Middle frontal gyrus (tissue), 1 donor: ENCODE results near the gene CDC42EP5.
"Not testable (repeated sequence)": the region's sequence is repeated elsewhere in the genome, so short reads cannot be mapped to it uniquely, and the experiment has no call there.

Source experiments
- DNase-seq: peaks from one replicate; pipeline ENCODE4 v3.0.0-alpha.2; 2015; ENCODE audit warnings: low spot score; ENCODE audit errors: extremely low spot score

CDC42EP5 gene

DNA sequence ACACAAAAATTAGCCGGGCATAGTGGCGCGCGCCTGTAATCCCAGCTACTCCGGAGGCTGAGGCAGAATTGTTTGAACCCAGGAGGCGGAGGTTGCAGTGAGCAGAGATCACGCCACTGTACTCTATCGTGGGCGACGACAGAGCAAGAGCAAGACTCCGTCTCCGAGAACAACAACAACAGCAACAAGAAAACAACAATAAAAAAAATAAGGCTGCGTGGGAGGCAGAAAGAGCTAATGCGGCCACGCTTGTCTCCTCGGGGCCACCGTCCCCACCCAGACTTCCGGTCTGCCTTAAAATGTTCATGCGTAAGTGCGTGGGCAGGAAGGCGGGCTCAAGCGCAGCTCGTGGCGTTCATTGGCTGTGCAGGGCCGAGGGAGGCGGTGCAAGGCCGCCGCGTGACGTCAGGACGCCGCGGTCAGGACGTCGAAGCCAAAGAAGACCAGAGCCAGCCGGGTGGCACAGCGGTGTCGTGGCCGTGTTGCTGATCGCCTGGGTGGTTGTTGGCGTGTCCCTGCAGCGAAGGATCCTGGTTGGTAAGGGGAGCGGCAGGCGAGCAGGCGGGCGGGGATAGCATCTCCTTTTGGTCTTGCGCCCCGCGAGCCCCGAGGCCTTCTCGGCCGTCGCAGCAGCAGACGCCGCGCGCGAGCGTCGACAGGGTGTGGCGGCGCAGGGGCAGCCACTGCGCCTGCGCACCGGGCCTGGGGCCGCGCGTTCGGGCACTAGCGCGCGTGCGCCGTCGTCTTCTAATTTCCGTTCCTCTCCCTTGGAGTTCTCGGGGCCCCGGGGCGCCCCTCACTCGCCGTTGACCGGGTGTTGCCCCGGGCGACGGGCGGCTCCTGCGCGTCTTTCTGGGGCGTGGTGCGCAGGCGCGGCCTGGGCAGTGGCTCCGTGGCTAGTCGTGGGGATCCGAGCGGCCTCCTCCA is 24.1 kb downstream of the CDC42EP5 start, which contains the start of gene LENG8:
Gene LENG8 (plus strand): TSS at position 426 of the 927 bp plus-strand sequence. CDS start 2,146 bp downstream, outside the sequence.
- DNase-seq: peak; percentile 99

DNA sequence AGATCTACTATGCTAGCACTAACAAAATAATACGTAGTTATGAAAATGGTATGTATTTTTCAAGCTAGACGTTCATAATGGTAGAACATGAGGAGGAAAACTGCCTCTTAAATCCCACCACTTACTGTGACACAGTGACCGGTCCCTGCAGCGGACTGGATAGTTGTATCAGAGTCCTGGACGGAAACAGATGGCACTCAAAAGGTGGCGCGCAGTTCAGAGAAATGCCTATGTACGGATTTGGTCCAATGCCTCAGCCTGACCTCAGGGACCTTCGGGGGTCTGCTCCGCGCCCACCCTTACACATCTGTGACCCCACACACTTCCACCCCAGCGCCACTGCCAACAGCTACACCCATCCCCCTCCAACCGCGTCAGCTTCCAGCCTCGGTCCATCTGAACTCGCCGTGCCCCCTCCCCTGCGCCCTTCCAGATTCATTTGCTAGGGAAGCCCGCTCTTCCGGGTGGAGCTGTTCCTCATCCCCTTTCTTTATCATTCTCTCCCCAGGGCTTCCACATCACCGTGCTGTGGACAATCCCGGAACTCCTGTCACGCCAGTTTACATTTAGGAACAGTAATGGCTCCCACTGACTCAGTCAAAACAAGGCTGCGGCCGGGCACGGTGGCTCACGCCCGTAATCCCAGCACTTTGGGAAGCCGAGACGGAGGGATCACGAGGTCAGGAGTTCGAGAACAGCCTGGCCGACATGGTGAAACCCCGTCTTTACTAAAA is 24.9 kb downstream of the CDC42EP5 start:
- DNase-seq: no peak

DNA sequence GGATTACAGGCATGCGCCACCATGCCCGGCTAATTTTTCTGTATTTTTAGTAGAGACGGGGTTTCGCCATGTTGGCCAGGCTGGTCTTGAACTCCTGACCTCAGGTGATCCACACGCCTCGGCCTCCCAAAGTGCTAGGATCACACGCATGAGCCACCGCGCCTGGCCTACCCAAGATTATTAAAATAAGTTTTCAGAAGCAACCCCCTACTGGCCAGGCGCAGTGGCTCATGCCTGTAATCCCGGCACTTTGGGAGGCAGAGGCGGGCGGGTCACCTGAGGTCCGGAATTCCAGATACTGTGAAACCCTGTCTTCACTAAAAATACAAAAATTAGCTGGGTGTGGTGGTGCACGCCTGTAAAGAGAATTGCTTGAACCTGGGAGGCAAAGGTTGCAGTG is 26.7 kb downstream of the CDC42EP5 start:
- not testable (repeated sequence) for DNase-seq

DNA sequence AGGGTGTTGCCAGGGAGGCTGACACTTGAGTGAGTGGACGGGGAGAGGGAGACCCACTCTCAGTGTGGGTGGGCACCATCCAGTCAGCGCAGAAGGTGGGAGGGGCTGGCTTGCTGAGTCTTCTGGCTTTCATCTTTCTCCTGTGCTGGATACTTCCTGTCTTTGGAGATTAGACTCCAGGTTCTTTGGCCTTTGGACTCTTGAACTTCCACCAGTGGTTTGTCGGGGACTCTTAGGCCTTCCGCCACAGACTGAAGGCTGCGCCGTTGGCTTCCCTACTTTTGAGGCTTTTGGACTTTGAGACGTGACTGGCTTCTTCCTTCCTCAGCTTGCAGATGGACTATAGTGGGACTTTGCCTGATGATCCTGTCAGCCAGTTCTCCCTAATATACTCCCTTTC is 28.4 kb downstream of the CDC42EP5 start:
- DNase-seq: no peak

DNA sequence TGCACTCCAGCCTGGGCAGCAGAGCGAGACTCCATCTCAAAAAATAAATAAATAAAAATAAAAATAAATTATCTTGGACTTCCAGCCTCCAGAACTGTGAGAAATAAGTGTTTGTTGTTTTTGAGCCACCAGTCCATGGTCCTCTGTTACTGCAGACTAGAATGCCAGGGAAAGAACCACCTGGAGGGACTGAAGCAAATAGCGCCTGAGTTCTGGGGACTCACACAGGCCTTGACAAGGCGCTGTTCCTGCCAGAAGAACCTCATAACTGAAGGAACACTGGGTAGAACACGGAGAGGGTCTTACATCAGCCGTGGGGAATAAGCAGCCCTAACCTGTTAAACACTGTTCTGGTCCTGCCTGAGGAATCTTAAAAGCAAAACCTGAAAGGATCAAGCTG is 32.5 kb downstream of the CDC42EP5 start:
- no peak for DNase-seq

DNA sequence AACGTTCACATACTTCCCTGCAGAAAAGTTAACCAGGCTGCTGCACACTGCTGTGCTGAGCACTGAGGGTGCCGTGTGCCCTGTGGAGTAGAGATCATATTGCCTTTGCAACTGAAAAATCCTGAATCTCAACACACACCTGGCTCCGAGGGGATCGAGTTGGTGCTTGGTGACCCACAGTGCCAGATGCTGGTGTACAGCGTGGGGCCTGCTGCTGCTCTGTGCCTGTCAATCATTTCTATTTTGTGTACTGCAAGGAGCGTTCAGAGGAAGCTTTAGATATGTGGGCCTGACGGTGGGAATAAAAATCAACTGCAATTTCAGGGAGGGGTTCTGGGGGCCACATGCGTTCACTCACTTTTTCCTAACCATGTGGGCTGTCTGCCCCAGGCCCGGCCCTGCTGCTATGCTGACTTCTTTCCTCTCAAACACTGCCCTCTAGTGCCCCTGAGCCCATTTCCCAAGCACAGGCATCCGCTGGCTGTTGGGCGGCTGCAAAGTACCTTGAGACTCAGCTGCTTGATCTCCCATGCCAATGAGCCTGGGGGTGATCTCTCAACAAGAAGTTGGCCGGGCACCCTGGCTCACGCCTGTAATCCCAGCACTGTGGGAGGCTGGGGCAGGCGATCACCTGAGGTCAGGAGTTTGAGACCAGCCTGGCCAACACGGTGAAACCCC is 33.8 kb downstream of the CDC42EP5 start:
- DNase-seq: peak; percentile 68

DNA sequence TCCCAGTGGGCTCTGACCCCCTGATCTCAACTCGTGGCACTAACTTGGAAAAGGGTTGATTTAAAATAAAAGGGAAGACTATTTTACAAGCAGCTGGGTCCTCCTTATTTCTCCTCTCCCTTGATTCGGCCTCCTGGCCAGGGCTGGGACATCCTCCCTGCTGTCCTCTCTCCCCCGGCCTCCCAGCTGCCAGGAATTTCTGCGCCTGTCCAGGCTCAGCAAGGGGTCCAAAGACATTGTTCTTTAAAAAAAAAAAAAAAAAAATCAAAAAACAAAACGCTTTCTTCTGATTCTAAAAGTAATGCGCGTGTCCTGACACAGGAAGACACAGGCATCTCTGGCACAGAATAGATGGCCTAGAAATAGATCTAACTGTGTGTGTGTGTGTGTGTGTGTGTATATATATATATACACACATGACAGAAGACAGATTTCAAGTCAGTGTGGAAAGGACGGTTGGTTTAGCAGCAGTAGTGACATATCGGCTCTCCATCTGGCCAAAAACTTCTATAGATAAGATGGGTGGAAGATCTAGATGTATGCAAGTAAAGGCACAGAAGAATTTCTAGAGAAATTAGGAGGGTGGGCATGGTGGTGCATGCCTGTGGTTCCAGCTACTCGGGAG is 36.4 kb downstream of the CDC42EP5 start:
- no peak for DNase-seq

DNA sequence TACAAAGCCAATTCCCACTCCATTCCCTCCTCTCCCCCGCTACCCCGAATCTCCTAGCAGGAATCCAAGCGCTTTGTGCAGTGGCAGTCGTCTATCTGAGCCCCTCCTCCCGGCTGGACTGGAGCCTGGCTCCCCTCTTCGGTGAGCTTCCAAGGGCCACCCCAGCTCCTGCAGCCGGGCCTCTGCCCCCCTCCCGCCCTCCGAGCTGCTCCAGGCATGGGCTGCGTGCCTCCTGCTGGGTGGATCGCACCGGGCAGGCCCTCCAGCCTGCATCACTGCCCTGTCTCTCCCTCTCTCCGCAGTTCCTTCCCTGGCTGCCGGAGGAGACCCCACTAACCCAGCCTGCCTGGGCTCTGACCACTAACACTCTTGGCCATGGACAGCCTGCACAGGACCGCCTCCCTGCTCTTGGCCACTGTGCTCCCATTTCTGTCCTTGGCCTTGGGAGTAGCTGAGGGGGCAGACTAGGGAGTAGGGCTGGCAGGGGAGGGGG is 37.0 kb downstream of the CDC42EP5 start:
- no peak for DNase-seq

DNA sequence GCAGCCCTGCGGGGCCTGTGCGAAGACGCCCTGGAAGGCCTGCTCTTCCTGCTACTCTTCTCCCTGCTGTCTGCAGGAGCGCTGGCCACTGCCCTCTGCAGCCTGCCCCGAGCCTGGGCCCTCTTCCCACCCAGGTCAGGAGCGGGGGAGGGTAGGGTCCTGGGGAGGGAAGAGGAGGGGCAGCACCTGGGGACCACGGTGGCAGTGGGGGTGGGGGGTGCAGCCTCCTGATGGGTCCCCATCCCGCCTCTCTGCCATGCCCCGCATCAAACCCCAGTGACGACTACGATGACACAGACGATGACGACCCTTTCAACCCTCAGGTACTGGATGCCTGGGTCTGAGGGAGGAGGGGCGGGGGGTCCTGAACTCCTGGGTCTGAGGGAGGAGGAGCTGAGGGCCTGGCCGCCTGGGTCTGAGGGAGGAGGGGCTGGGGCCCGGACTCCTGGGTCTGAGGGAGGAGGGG is 37.5 kb downstream of the CDC42EP5 start:
- no peak for DNase-seq

DNA sequence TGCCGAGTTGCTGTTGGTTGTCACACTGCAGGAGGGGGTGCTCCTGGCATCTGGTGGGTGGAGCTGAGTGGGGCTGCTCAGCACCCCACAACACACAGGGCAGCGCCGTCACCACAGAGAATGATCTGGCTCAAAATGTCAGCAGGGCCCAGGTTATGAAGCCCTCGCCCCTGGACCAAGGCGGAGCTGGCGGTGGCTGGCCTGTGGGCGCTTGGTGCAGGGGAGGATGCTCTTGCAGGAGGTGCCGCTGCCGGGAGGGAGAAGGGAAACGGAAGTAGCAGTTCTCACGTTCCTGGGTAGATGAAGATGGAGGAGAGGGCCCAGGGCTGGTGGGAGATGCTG is 38.3 kb downstream of the CDC42EP5 start:
- DNase-seq: no peak

DNA sequence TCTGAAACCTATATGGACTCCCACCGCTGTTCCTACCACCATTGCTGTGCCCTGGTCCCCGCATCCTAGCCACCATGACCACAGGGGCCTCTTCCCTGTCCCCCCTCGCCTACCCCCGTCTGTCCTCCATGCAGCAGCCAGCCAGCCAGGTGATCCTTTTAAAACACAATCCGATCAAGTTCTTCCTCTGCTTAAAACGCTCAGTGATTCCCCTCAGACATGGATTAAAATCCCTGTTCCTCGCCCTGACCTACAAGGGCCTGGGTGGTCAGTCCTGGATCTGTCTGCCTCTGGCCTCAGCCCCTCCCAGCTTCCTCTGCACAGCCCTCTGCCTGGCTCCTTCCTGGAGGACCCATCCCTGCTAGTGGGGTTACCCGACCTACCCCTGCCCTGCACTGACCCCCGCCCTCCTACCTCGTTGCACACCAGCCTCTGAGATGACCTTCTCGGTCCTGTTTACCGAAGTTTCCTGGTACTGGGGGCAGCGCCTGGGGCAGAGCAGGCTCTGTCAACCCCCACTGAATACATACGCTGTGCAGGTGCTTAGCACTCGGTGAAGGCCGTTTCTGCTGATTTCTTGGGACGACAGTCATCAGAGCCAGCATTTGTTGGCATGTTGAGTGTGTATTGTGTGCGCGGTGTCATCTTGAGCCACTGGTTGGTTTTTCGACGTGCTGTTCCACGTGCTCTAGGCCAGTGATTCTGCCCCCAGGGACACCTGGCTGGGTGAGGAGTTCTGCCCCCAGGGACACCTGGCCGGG is 38.8 kb downstream of the CDC42EP5 start:
- no peak for DNase-seq

DNA sequence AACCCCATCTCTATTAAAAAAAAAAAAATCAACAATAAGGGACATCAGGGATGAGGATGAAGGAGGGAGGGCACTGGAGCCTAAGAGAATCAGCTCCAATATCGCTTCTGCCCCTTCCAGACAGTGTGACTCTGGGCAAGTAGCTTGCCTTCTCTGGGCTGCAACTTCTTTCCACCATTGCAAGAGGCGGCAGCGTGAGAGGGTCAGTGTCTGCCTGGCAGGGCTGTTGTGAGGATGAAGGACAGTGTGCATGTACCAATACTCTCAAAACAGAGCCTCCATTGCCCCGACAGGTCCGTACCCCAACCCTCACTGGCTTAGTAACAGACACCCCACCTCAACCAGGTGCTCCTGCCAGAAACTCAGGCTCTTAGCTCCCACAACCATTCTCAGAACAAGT is 39.4 kb downstream of the CDC42EP5 start:
- no peak for DNase-seq

DNA sequence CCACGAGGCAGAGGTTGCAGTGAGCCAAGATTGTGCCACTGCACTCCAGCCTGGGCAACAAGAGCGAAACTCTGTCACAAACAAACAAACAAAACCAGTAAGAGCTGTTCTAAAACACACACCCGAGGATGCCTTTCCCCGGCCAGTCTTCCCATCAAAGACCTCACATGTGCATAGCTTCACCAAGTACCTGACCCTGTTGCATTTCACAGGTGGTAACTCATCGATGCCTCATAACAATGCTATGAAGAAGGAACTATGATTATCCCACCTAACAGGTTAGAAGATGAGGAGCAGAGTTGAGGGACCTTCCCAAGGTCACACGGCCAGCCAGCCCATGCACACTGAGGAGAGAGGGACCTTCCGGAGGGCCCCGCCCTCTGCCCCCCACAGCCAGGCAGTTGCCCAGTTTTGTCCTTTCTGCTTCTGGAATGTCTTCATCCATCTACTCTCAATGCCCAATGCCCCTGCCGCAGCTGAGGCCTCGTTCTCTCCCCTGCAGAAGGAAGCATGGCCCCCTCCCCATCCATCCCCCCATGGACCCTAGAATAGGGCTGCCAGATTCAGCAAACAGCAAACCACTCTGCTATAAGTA is 40.9 kb downstream of the CDC42EP5 start:
- no peak for DNase-seq

DNA sequence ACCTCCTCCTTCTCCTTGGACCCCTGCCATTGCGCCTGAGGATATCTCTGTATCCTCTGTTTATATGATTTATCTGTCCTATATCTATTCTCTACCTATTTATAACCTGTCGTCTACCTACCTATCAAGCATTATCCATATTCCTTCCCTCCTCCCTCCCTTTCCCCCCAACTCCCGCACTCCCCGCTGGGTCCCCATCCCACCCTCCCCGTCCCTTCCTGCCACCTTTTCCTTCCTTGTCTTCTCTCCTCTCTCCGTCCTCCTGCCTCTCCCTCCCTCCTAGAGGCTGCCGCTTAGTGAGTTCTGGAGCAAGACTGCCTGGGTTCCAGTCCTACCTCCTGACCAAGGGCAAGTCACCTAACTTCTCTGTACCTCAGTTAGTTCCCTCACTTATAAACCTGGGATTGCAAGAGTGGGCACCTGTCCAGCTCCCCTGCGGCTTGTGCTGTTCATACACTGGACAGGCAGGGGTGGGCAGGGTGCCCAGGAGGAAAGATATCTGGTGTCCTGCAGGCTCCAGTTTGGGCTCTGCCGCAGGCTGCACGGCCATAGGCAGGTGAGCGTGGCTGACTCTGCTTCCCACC is 41.7 kb downstream of the CDC42EP5 start:
- no peak for DNase-seq

DNA sequence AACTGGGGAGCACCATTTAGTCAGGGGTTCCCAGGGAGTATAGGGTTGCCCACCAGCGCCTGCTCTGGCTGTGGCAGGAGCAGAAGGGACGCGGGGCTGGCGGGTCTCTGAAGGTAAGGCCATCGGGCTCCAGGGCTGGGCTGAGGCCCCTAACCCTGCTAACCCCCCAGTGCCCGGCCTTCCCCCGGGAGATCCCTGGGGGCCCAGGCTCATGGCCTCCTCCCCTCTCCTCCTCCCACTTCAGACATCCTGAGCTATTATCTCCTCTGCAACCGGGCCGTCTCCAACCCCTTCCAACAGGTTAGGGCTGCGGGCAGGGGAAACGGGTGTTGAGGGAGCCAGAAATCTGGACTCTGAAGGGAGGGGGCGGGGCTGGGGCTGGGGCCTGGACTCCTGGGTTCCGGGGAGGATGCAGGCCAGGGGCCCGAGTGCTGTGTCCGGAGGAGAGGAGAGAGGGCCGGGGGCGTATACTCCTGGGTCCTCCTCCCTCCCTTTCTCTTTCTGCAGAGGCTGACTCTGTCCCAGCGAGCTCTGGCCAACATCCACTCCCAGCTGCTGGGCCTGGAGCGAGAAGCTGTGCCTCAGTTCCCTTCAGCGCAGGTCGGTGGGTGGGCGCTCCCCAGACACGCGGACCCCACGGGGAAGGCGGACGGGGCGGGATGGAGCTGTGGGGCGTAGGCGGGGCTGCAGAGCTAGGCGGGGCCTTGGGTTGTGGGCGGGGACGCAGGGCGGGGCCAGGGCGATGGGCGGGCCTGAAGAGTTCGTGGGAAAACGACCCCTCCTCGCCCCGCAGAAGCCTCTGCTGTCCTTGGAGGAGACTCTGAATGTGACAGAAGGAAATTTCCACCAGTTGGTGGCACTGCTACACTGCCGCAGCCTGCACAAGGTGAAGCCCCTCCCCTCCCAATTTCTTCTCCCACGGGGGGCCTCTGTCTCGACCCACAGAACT is 42.5 kb downstream of the CDC42EP5 start:
- DNase-seq: no peak

DNA sequence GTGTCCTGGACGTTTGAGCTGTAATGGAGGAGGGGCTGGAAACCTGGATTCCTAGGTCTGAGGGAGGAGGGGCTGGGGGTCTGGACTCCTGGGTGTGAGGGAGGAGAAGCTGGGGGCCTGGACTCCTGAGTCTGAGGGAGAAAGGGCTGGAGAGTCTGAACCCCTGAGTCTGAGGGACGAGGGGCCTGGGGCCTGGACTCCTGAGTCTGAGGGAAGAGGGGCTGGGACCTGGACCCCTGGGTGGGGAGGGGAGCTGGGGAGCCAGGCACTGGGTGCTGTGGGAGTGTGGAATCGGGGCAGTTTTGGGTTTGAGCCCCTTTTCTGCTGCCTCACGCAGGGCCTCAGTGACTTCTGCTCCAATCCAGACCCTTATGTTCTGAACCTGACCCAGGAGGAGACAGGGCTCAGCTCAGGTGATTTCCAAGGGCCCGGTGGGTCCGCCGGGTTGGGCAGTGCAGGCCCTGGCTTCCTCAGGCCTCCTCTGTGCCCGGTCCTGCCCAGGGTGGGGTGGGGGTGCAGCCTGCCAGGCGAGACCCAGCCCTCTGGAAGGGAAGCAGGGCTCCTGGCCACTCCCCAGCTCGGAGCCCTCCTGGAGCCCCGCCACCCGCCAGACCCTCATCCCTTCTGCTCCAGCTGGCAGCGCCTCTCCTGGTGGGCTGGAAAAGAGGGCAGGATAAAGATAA is 43.4 kb downstream of the CDC42EP5 start:
- no peak for DNase-seq

DNA sequence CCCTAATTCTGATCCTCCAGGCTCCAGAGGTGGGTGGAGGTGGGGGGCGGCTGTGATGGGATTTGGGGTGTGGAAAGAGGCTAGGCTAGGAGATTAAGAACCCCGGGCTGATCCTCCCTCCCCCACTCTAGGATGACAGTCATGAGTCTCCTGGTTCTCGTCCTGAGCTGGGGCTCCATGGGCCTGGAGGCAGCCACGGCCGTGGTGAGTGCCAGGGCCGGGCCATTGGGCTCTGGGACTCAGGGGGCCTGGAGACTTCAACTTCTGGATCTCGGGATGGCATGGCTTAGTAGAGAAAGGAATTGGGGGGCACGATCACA is 44.0 kb downstream of the CDC42EP5 start:
- DNase-seq: no peak
